Esophagus (tissue), 2 donors: ENCODE results near the gene CD164. TPM values are rescaled to one million over a fixed set of nuclear protein-coding genes. Genes with fewer than 3 reads are reported as not detected.
"Not testable (repeated sequence)": the region's sequence is repeated elsewhere in the genome, so short reads cannot be mapped to it uniquely, and the experiment has no call there.

Experiments
- H3K27ac ChIP-seq, 2 donors: one replicate each; pipeline ENCODE4 v1.5.1; 2013; ENCODE audit warnings: low read depth in 2 of 2, mild to moderate bottlenecking in 2 of 2, inconsistent platforms in 1 of 2, low read length in 1 of 2, moderate library complexity in 1 of 2
- H3K27me3 ChIP-seq, 2 donors: one replicate each; pipeline ENCODE4 v1.6.1; 2013; ENCODE audit warnings: low read length in 2 of 2, control low read depth in 1 of 2, mild to moderate bottlenecking in 1 of 2; ENCODE audit not compliant: insufficient read depth in 2 of 2, control insufficient read depth in 1 of 2
- H3K36me3 ChIP-seq, 2 donors: one replicate each; pipeline ENCODE4 v1.6.1; 2013; ENCODE audit warnings: low read length in 1 of 2; ENCODE audit not compliant: control insufficient read depth in 2 of 2, insufficient read depth in 2 of 2
- H3K4me1 ChIP-seq, 2 donors: one replicate each; pipeline ENCODE4 v1.6.1; 2013; ENCODE audit warnings: low read length in 1 of 2; ENCODE audit not compliant: control insufficient read depth in 2 of 2, insufficient read depth in 2 of 2
- H3K4me3 ChIP-seq, 2 donors: one replicate each; pipeline ENCODE4 v1.5.1; 2013; ENCODE audit warnings: low read length in 2 of 2, mild to moderate bottlenecking in 2 of 2, low read depth in 1 of 2, moderate library complexity in 1 of 2
- H3K9me3 ChIP-seq, 2 donors: one replicate each; pipeline ENCODE4 v1.6.1; 2013; ENCODE audit warnings: mild to moderate bottlenecking in 2 of 2, low read depth in 1 of 2, low read length in 1 of 2, moderate library complexity in 1 of 2; ENCODE audit not compliant: control insufficient read depth in 2 of 2, insufficient read depth in 1 of 2
- WGBS, 2 donors: extraction: QIAGEN DNeasy Blood & Tissue Kit; methylation state at CpG; one replicate each; pipeline ENCODE4 v1.1.7; 2013; 5-methylcytosine and 5-hydroxymethylcytosine counted together
- polyA plus RNA-seq, 2 donors: library from polyadenylated mRNA; stranded (reverse); fragments of 200-250 nt; gene quantifications; one replicate each; pipeline ENCODE4 v1.2.3, GENCODE V29; 2013
- donor health status: healthy with polysubstance abuse.
- donor health status: Bipolar disorder and iron deficiency.

The CD164 gene
- polyA plus RNA-seq, 2 donors, result 56.9 to 66.9 TPM

GRCh38 chr6:109336221-109336961 is 45.9 kb downstream of the CD164 start:
- Histone ChIP-seq H3K4me3 (no peak overlapping the region), H3K36me3 (no peaks in the 10 kb centered on the region), H3K27ac (no peak overlapping the region), H3K27me3 (no peaks in the 10 kb centered on the region), H3K9me3 (no peaks in the 10 kb centered on the region), H3K4me1 (peaks cover 0 to 4% of the 10 kb centered on the region in 2 donors)
- 33 to 39% methylated on average over 3 of the region's 3 CpGs for whole genome bisulfite sequencing, 2 donors

- not testable (repeated sequence) for H3K9me3 ChIP-seq, H3K27me3 ChIP-seq, H3K36me3 ChIP-seq, H3K27ac ChIP-seq, H3K4me1 ChIP-seq, H3K4me3 ChIP-seq
- 80 to 95% methylated on average over 1 of the region's 1 CpG for WGBS, 2 donors
Measured at GRCh38 chr6:109333870-109334269, 48.4 kb downstream of the CD164 start.

DNA sequence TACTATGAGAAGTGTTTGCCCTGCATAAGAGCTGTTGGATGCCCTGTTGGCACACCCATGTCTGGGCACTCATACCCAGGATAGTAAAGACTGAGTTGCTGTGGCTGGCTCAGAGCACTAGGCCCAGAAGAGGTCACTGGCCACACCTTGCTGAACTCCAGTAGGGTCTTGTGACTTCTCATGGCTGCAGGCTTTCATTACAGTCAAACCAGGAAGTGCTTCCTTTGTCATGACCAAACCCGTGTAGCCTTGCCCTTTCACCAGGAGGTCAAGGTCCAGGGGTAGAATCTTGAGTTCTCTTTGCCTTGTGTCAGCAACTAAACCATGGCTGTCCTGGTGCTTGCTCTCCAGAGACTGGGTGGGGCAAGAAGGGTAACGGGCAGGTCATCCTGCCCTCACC is 49.5 kb downstream of the CD164 start:
- no peak overlapping the region for H3K27ac ChIP-seq
- WGBS, 2 donors, result 61 to 66% methylated on average over 2 of the region's 2 CpGs

GRCh38 chr6:109331081-109331480 is 51.2 kb downstream of the CD164 start:
- H3K9me3 ChIP-seq, result no peaks in the 10 kb centered on the region
- no peak overlapping the region for H3K27ac ChIP-seq
- H3K36me3 ChIP-seq, result no peaks in the 10 kb centered on the region
- H3K4me3 ChIP-seq, result no peak overlapping the region
- H3K4me1 ChIP-seq, result peaks cover 0 to 4% of the 10 kb centered on the region in 2 donors
- H3K27me3 ChIP-seq, result no peaks in the 10 kb centered on the region

More for the DNA sequence above, 49.5 kb downstream of the CD164 start:
- Histone ChIP-seq H3K4me1 (peaks cover 0 to 4% of the 10 kb centered on the region in 2 donors), H3K4me3 (no peak overlapping the region), H3K9me3 (no peaks in the 10 kb centered on the region), H3K36me3 (no peaks in the 10 kb centered on the region), H3K27me3 (no peaks in the 10 kb centered on the region)

DNA sequence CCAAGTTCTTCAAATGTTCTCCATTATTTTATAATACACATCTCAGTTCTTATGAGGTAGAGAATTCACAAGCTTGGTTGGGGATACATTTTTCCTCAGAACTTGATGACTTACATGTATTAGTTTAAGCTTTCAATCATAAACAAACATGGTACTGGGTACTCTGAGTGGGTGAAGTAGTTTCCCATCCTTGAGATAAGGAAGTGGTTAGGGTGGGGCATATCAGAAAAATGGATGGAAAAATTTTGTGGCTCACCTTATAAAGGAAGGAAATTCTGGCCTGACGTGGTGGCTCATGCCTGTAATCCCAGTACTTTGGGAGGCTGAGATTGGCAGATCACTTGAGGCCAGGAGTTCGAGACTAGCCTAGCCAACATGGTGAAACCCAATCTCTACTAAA is 52.0 kb downstream of the CD164 start:
- no peaks in the 10 kb centered on the region for H3K27me3 ChIP-seq
- H3K27ac ChIP-seq, result no peak overlapping the region
- H3K4me3 ChIP-seq, result no peak overlapping the region
- no peaks in the 10 kb centered on the region for H3K36me3 ChIP-seq
- no peaks in the 10 kb centered on the region for H3K9me3 ChIP-seq
- peaks cover 0 to 4% of the 10 kb centered on the region in 2 donors for H3K4me1 ChIP-seq
- WGBS, 2 donors, result 77 to 78% methylated on average over 2 of the region's 2 CpGs

DNA sequence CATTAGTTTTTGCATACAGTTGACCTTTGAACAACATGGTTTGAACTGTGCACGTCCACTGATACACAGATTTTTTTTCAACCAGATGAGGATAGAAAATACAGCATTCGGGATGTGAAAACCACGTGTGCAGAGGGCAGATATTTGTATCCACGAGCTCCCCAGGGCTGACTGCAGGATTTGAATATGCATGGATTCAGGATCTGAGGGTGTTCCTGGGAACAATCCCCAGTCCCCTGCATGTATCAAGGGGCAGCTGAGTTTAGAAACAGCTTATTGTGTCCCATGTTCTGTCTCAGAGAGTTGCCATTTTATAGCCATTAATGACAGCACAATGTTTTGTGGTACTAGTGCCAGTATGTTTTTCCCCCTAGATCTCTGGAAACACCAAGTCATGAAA is 53.6 kb downstream of the CD164 start:
- peaks cover 0 to 4% of the 10 kb centered on the region in 2 donors for H3K4me1 ChIP-seq
- H3K27ac ChIP-seq, result no peak overlapping the region
- H3K9me3 ChIP-seq, result no peaks in the 10 kb centered on the region
- no peak overlapping the region for H3K4me3 ChIP-seq
- WGBS, 2 donors, result 68 to 73% methylated on average over 4 of the region's 4 CpGs
- H3K36me3 ChIP-seq, result no peaks in the 10 kb centered on the region
- H3K27me3 ChIP-seq, result no peaks in the 10 kb centered on the region

DNA sequence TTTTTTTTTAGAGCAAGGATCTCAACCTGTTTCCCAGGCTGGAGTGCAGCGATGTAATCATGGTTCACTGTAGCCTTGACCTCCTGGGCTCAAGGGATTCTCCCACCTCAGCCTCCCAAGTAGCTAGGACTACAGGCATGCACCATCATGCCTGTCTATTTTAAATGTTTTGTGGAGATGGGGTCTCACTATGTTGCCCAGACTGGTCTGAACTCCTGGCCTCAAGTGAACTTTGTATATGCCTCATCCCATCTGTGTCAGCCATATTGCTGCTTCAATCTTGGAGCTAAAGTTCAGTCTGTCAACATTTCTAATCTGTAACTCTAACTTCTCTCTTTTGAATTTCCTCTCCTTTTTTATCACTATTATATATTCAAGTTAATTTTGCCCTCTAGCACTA is 54.3 kb downstream of the CD164 start:
- H3K27me3 ChIP-seq, result no peaks in the 10 kb centered on the region
- no peak overlapping the region for H3K4me3 ChIP-seq
- no peaks in the 10 kb centered on the region for H3K36me3 ChIP-seq
- H3K27ac ChIP-seq, result no peak overlapping the region
- WGBS, 2 donors, result 93 to 99% methylated on average over 1 of the region's 1 CpG
- H3K9me3 ChIP-seq, result no peaks in the 10 kb centered on the region
- peaks cover 0 to 4% of the 10 kb centered on the region in 2 donors for H3K4me1 ChIP-seq

- no peaks in the 10 kb centered on the region for H3K9me3 ChIP-seq
- 64 to 70% methylated on average over 4 of the region's 4 CpGs for WGBS, 2 donors
- H3K4me1 ChIP-seq, result peaks cover 0 to 2% of the 10 kb centered on the region in 2 donors
- no peaks in the 10 kb centered on the region for H3K27me3 ChIP-seq
- H3K36me3 ChIP-seq, result no peaks in the 10 kb centered on the region
- H3K27ac ChIP-seq, result no peak overlapping the region
- no peak overlapping the region for H3K4me3 ChIP-seq
Measured at GRCh38 chr6:109327491-109327890, 54.8 kb downstream of the CD164 start.

DNA sequence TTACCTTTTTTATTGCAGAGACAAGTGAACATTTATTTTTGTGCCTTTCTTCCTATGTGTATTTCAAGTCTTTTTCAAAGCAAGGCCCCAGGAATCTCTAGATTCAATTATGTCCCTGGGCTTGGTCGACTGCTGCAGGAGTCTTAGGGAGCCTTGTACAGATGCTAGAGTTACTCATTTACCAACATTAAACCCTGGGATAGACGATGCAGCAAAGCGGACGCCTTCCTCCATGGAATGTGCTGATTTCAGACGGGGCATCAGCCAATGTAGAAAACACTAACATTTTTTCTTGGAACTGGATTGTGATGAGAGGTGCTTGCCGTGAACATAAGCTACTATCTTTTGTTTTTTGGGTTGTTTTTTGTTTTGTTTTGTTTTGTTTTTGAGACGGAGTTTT is 55.9 kb downstream of the CD164 start:
- 81 to 91% methylated on average over 7 of the region's 7 CpGs for WGBS, 2 donors
- Histone ChIP-seq H3K27ac (no peak overlapping the region), H3K4me3 (no peak overlapping the region), H3K27me3 (no peaks in the 10 kb centered on the region), H3K4me1 (peaks cover 0 to 2% of the 10 kb centered on the region in 2 donors), H3K36me3 (no peaks in the 10 kb centered on the region), H3K9me3 (no peaks in the 10 kb centered on the region)

DNA sequence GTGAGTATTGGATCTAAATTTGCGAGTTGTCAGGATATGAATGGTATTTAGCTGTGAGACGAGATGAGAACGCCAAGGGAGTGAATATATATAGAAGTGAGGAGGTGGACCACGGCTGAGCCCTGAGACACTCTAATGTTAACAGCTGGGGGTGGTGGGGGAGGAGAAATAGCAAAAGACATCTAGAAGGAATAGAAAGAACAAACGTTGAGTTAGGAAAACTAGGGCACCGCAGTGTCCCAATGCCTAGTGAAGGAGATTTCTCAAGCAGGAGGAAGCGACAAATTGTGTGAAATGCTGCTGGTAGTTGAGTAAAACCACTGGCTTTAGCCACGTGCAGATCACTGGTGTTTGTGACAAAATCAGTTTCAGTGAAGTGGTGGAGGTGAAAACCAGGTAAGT is 56.9 kb downstream of the CD164 start:
- Histone ChIP-seq H3K4me1 (peaks cover 0 to 2% of the 10 kb centered on the region in 2 donors), H3K36me3 (no peaks in the 10 kb centered on the region), H3K4me3 (no peak overlapping the region), H3K27ac (no peak overlapping the region), H3K27me3 (no peaks in the 10 kb centered on the region), H3K9me3 (no peaks in the 10 kb centered on the region)
- WGBS, 2 donors, result 75 to 77% methylated on average over 8 of the region's 8 CpGs
